SK-N-SH (cell line): ENCODE results near the gene ECEL1. TPM values are rescaled to one million over a fixed set of nuclear protein-coding genes. Genes with fewer than 3 reads are reported as not detected.

Experiments used
- CTCF ChIA-PET: fragments of 300-600, 350-600 bp; formaldehyde crosslinking; extraction: SDS; loops from one replicate; lab custom pipeline; 2021; lab: Yijun Ruan, JAX
- POLR2A ChIA-PET: fragments of 350-600 bp; sonication (Branson Sonifier 250); formaldehyde crosslinking; extraction: SDS; loops from one replicate; lab custom pipeline; 2020; ENCODE audit warnings: antibody characterized with exemption, inconsistent platforms; lab: Yijun Ruan, JAX
- DNase-seq: peaks from one replicate; pipeline ENCODE4 v3.0.0; 2012
- H2AFZ ChIP-seq: fragments of 200-600 bp; sonication (generic); 2 replicates; pipeline ENCODE4 v1.8.1; 2016; ENCODE audit warnings: antibody characterized with exemption, mild to moderate bottlenecking, low read depth
- H3F3A ChIP-seq: fragments of 200-600 bp; sonication (generic); replicated peaks from 2 replicates; pipeline ENCODE3; 2016; ENCODE audit warnings: antibody characterized with exemption, mild to moderate bottlenecking; ENCODE audit not compliant: insufficient read depth
- H3K27ac ChIP-seq, 2 experiments: fragments of 200-500 bp in 1 of 2; fragments of 200-600 bp in 1 of 2; sonication (Bioruptor generic) in 1 of 2; sonication (generic), shearing (Covaris generic) in 1 of 2; 2 replicates each; pipeline versions ENCODE4 v1.5.1 to v1.6.1; 2014 to 2016; ENCODE audit warnings: low read depth in 2 of 2, inconsistent platforms in 1 of 2, low read length in 1 of 2, mild to moderate bottlenecking in 1 of 2, mixed read lengths in 1 of 2
- H3K27me3 ChIP-seq: fragments of 200-600 bp; sonication (generic), shearing (Covaris generic); 2 replicates; pipeline ENCODE4 v1.6.1; 2016; ENCODE audit warnings: mixed run types; ENCODE audit not compliant: insufficient read depth
- H3K36me3 ChIP-seq, 2 experiments: fragments of 200-500 bp in 1 of 2; fragments of 200-600 bp in 1 of 2; sonication (Bioruptor generic) in 1 of 2; sonication (generic) in 1 of 2; replicated peaks in 1 of 2; 2 replicates each; pipeline versions ENCODE3 to v1.5.1; 2014 to 2016; ENCODE audit warnings: low read length in 1 of 2, mild to moderate bottlenecking in 1 of 2; ENCODE audit not compliant: insufficient read depth in 2 of 2, control insufficient read depth in 1 of 2
- H3K4me1 ChIP-seq, 2 experiments: fragments of 200-500 bp in 1 of 2; fragments of 200-600 bp in 1 of 2; sonication (Bioruptor generic) in 1 of 2; sonication (generic), shearing (Covaris generic) in 1 of 2; 2 replicates each; pipeline versions ENCODE4 v1.5.1 to v1.6.1; 2014 to 2016; ENCODE audit warnings: low read depth in 1 of 2, low read length in 1 of 2, mixed run types in 1 of 2; ENCODE audit not compliant: insufficient read depth in 2 of 2, control insufficient read depth in 1 of 2
- H3K4me2 ChIP-seq: fragments of 200-600 bp; sonication (generic), shearing (Covaris generic); 2 replicates; pipeline ENCODE4 v1.6.1; 2017; ENCODE audit warnings: mixed run types
- H3K4me3 ChIP-seq, 2 experiments: fragments of 200-500 bp in 1 of 2; fragments of 200-600 bp in 1 of 2; sonication (Bioruptor generic) in 1 of 2; sonication (generic), shearing (Covaris generic) in 1 of 2; 2 replicates each; pipeline versions ENCODE4 v1.5.1 to v1.8.1; 2014 to 2016; ENCODE audit warnings: low read depth in 2 of 2, inconsistent platforms in 1 of 2, low read length in 1 of 2, mild to moderate bottlenecking in 1 of 2, mixed read lengths in 1 of 2, moderate library complexity in 1 of 2
- H3K79me2 ChIP-seq: fragments of 200-600 bp; sonication (generic); 2 replicates; pipeline ENCODE4 v1.8.1; 2017; ENCODE audit warnings: mild to moderate bottlenecking; ENCODE audit not compliant: insufficient read depth
- H3K9ac ChIP-seq: fragments of 200-600 bp; sonication (generic); 2 replicates; pipeline ENCODE4 v1.6.1; 2017; ENCODE audit warnings: mixed run types
- H3K9me2 ChIP-seq: fragments of 200-600 bp; sonication (generic); 2 replicates; pipeline ENCODE4 v1.6.1; 2017; ENCODE audit warnings: mixed run types
- H3K9me3 ChIP-seq: fragments of 200-600 bp; sonication (generic); 2 replicates; pipeline ENCODE4 v1.6.1; 2017; ENCODE audit warnings: mixed run types, mild to moderate bottlenecking, moderate library complexity
- H4K20me1 ChIP-seq: fragments of 200-600 bp; sonication (generic); 2 replicates; pipeline ENCODE4 v1.6.1; 2017; ENCODE audit warnings: mild to moderate bottlenecking, mixed run types; ENCODE audit not compliant: insufficient read depth
- ELF1 ChIP-seq: IDR thresholded peaks from 2 replicates; pipeline ENCODE4 v1.4.0; 2012
- EP300 ChIP-seq, 2 experiments: IDR thresholded peaks; 2 replicates each; pipeline versions ENCODE4 v1.4.0 to v1.6.1; 2012; ENCODE audit warnings: borderline replicate concordance in 1 of 2, low read depth in 1 of 2, low read length in 1 of 2
- FOSL2 ChIP-seq: IDR thresholded peaks from 2 replicates; pipeline ENCODE4 v1.4.0; 2012; ENCODE audit warnings: low read depth, mild to moderate bottlenecking, moderate library complexity, borderline replicate concordance
- FOXJ3 ChIP-seq: sonication (generic); formaldehyde crosslinking; IDR thresholded peaks from 2 replicates; pipeline ENCODE4 v1.5.1; 2020; ENCODE audit warnings: mild to moderate bottlenecking, missing genetic modification reagents
- MXI1 ChIP-seq: IDR thresholded peaks from 2 replicates; pipeline ENCODE4 v1.6.1; 2012; ENCODE audit warnings: mild to moderate bottlenecking, low read depth, low read length, improper control_type of control experiment
- POLR2AphosphoS5 ChIP-seq: IDR thresholded peaks from 2 replicates; pipeline ENCODE4 v1.6.1; 2012; ENCODE audit warnings: low read depth, low read length
- RFX5 ChIP-seq: IDR thresholded peaks from 2 replicates; pipeline ENCODE4 v1.6.1; 2012; ENCODE audit warnings: mild to moderate bottlenecking, improper control_type of control experiment, low read length
- SMC3 ChIP-seq: IDR thresholded peaks from 2 replicates; pipeline ENCODE4 v1.6.1; 2012; ENCODE audit warnings: low read depth, low read length, improper control_type of control experiment
- TAF1 ChIP-seq: IDR thresholded peaks from 2 replicates; pipeline ENCODE4 v1.6.1; 2012; ENCODE audit warnings: low read depth, mild to moderate bottlenecking, low read length, moderate library complexity, borderline replicate concordance
- WGBS: methylation state at CpG from one replicate; pipeline ENCODE4 v1.1.6; 2017; ENCODE audit warnings: low lambda C conversion rate; 5-methylcytosine and 5-hydroxymethylcytosine counted together
- polyA plus RNA-seq, 3 experiments: library from polyadenylated mRNA; depleted of rRNA; stranded (reverse); fragments of >200 nt; gene quantifications; 2 replicates each; pipeline ENCODE4 v1.2.3, GENCODE V29; 2012
- TF ChIP-seq, protein P1 (sequence below): IDR thresholded peaks from 2 replicates; pipeline ENCODE4 v1.4.0; 2012; ENCODE audit warnings: low read depth, borderline replicate concordance
- TF ChIP-seq, protein P2 (sequence below): IDR thresholded peaks from 2 replicates; pipeline ENCODE4 v1.4.0; 2012; ENCODE audit warnings: low read depth, borderline replicate concordance
- TF ChIP-seq, protein P3 (sequence below): IDR thresholded peaks from 2 replicates; pipeline ENCODE4 v1.4.0; 2012; ENCODE audit warnings: low read depth
- TF ChIP-seq, protein P4 (sequence below): fragments of 200-600 bp; sonication (generic); IDR thresholded peaks from 2 replicates; pipeline ENCODE4 v1.6.1; 2017; ENCODE audit warnings: antibody characterized with exemption, mild to moderate bottlenecking, moderate library complexity
- TF ChIP-seq, protein P5 (sequence below): IDR thresholded peaks from 2 replicates; pipeline ENCODE4 v1.6.1; 2012; ENCODE audit warnings: mild to moderate bottlenecking, low read depth, low read length, moderate library complexity

The ECEL1 gene
- polyA plus RNA-seq, 1 of the 3 experiments (the other 2 are of a cell fraction), result not detected

DNA sequence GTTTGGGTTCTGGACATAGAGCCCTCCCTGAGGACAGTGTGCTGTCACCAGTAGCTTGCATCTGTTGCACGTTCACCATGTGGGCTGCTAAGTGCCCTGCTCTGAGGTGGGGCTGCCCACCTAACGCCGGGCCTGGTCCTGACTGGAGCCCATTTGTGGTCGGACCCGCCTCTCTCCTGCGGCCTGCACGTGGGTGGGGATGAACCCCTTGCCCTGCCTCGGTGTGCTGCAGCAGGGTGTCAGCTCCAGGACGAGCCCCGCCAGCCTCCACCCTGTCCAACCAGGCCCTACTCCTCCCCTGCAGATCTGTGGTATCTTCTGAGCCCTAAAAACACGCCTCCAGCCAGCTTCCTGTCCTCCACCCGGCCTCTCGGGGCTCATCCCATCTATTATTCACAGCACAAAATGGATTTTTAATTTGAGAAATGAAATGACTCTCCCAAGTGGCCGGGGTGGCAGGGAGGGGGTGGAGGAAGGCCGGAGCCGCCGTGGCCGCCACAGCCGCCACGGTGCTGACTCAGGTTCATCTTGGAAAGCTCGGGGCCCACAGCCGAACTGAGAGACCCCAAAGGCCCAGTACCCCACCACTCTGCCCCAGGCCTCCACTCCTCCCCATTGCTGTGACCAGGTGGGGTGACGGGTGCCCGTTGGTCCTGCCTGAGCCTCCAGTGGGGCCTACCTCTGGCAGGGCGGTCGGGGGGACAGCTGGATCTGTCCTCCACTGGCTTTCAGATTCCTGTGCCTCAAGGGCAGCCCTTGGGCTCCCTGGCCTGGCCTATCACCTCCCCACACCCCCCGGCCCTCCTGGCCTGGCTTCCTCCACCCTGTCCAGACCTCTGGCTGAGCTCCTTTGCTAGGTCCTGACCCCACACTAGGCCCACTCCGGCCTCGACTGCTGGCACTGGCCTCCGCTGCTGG, 2.8 kb upstream of the ECEL1 start:
- no peak overlapping the region for H3K27ac ChIP-seq
- peaks cover 11% of the 10 kb centered on the region; the same call in 1 of the 2 replicates for H3K27me3 ChIP-seq
- H2AFZ ChIP-seq, result no peak overlapping the region
- ChIA-PET CTCF (interaction anchor here (1.0 to 1.7 kb wide), 3 partner anchors 26 to 52 kb away, joined by 3 to 7 read pairs (median 3); no protein-coding TSS in a partner anchor), POLR2A (interaction anchor here (0.6 kb wide), 1 partner anchor 27 kb away, joined by 3 read pairs; no protein-coding TSS in a partner anchor)
- H3K36me3 ChIP-seq, result no peaks in the 10 kb centered on the region
- no peak overlapping the region for H3K4me3 ChIP-seq
- no peaks in the 10 kb centered on the region for H3K79me2 ChIP-seq
- H4K20me1 ChIP-seq, result no peaks in the 10 kb centered on the region
- no peak overlapping the region for H3K4me2 ChIP-seq
- H3K4me1 ChIP-seq, result peaks cover 0 to 6% of the 10 kb centered on the region in 2 experiments; a peak in 1 of 4 replicates
- WGBS, result 69% methylated on average over 19 of the region's 30 CpGs
- H3K9me3 ChIP-seq, result no peaks in the 10 kb centered on the region
- H3K9me2 ChIP-seq, result no peaks in the 10 kb centered on the region
- no peaks in the 10 kb centered on the region for H3F3A ChIP-seq
- DNase-seq, result peak; percentile 24
- H3K9ac ChIP-seq, result no peak overlapping the region
- no peak for TF ChIP-seq POLR2AphosphoS5
- TF ChIP-seq, protein P1, sequence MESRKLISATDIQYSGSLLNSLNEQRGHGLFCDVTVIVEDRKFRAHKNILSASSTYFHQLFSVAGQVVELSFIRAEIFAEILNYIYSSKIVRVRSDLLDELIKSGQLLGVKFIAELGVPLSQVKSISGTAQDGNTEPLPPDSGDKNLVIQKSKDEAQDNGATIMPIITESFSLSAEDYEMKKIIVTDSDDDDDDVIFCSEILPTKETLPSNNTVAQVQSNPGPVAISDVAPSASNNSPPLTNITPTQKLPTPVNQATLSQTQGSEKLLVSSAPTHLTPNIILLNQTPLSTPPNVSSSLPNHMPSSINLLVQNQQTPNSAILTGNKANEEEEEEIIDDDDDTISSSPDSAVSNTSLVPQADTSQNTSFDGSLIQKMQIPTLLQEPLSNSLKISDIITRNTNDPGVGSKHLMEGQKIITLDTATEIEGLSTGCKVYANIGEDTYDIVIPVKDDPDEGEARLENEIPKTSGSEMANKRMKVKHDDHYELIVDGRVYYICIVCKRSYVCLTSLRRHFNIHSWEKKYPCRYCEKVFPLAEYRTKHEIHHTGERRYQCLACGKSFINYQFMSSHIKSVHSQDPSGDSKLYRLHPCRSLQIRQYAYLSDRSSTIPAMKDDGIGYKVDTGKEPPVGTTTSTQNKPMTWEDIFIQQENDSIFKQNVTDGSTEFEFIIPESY, result no peak
- no peak for TF ChIP-seq TAF1
- TF ChIP-seq, protein P2, sequence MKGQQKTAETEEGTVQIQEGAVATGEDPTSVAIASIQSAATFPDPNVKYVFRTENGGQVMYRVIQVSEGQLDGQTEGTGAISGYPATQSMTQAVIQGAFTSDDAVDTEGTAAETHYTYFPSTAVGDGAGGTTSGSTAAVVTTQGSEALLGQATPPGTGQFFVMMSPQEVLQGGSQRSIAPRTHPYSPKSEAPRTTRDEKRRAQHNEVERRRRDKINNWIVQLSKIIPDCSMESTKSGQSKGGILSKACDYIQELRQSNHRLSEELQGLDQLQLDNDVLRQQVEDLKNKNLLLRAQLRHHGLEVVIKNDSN, result no peak
- no peak for TF ChIP-seq ELF1
- no peak for TF ChIP-seq FOSL2
- no peak for TF ChIP-seq RFX5
- no peak for TF ChIP-seq FOXJ3
- no peak for TF ChIP-seq SMC3
- no peak for TF ChIP-seq EP300 (IDR thresholded peaks at IDR 0.05; ENCODE audit: borderline replicate concordance in 1 of 2, low read depth in 1 of 2, low read length in 1 of 2)

DNA sequence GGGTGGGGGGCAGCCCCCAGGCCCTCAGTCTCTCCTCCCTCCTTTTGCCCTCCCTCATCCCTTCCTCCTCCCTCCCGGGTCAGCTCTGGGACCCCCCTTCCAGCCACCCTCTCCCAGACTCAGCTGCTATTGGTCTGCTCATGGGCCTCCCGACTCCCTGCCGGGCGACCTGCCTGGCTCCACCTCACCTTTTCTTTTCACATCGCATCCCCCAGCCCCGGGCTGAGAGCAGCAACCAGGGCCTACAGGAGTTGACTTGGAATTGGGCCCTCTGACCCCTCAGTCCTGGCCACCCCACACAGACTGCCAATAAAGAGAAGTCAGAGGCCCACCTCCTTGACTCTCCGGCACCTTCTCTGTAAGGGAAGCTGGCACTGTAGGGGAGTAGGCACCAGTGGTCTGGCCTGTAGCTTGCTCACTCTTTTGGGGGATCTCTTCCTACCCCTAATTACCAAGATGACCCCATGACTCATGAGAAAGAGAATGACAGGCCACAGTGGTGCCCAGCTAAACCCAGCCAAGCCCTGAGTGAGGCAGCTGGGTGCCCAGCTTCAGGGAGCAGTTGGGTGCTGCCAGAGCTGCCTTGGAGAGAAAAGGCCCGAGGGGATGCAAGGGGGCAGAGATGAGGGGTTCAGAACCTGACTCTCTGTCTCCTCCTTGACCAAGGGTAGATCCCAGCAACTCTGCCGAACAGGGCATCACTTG, 2.0 kb upstream of the ECEL1 start:
- no peaks in the 10 kb centered on the region for H3K36me3 ChIP-seq
- peaks cover 0 to 6% of the 10 kb centered on the region in 2 experiments; a peak in 1 of 4 replicates for H3K4me1 ChIP-seq
- H3K27me3 ChIP-seq, result peaks cover 16% of the 10 kb centered on the region
- no peaks in the 10 kb centered on the region for H4K20me1 ChIP-seq
- H3K9me2 ChIP-seq, result no peaks in the 10 kb centered on the region
- TF ChIP-seq, protein P3, sequence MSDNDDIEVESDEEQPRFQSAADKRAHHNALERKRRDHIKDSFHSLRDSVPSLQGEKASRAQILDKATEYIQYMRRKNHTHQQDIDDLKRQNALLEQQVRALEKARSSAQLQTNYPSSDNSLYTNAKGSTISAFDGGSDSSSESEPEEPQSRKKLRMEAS, result no peak
- TF ChIP-seq MXI1 (no peak), POLR2AphosphoS5 (no peak), TAF1 (no peak)
- TF ChIP-seq, protein P4, sequence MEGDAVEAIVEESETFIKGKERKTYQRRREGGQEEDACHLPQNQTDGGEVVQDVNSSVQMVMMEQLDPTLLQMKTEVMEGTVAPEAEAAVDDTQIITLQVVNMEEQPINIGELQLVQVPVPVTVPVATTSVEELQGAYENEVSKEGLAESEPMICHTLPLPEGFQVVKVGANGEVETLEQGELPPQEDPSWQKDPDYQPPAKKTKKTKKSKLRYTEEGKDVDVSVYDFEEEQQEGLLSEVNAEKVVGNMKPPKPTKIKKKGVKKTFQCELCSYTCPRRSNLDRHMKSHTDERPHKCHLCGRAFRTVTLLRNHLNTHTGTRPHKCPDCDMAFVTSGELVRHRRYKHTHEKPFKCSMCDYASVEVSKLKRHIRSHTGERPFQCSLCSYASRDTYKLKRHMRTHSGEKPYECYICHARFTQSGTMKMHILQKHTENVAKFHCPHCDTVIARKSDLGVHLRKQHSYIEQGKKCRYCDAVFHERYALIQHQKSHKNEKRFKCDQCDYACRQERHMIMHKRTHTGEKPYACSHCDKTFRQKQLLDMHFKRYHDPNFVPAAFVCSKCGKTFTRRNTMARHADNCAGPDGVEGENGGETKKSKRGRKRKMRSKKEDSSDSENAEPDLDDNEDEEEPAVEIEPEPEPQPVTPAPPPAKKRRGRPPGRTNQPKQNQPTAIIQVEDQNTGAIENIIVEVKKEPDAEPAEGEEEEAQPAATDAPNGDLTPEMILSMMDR, result no peak
- TF ChIP-seq, protein P5, sequence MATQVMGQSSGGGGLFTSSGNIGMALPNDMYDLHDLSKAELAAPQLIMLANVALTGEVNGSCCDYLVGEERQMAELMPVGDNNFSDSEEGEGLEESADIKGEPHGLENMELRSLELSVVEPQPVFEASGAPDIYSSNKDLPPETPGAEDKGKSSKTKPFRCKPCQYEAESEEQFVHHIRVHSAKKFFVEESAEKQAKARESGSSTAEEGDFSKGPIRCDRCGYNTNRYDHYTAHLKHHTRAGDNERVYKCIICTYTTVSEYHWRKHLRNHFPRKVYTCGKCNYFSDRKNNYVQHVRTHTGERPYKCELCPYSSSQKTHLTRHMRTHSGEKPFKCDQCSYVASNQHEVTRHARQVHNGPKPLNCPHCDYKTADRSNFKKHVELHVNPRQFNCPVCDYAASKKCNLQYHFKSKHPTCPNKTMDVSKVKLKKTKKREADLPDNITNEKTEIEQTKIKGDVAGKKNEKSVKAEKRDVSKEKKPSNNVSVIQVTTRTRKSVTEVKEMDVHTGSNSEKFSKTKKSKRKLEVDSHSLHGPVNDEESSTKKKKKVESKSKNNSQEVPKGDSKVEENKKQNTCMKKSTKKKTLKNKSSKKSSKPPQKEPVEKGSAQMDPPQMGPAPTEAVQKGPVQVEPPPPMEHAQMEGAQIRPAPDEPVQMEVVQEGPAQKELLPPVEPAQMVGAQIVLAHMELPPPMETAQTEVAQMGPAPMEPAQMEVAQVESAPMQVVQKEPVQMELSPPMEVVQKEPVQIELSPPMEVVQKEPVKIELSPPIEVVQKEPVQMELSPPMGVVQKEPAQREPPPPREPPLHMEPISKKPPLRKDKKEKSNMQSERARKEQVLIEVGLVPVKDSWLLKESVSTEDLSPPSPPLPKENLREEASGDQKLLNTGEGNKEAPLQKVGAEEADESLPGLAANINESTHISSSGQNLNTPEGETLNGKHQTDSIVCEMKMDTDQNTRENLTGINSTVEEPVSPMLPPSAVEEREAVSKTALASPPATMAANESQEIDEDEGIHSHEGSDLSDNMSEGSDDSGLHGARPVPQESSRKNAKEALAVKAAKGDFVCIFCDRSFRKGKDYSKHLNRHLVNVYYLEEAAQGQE, result no peak
- peak; percentile 27 for DNase-seq
- no peaks in the 10 kb centered on the region for H3K79me2 ChIP-seq
- H3K9me3 ChIP-seq, result no peaks in the 10 kb centered on the region
- ChIA-PET CTCF (interaction anchor here (1.0 to 1.7 kb wide), 3 partner anchors 25 to 43 kb away, joined by 3 to 7 read pairs (median 3); no protein-coding TSS in a partner anchor), POLR2A (interaction anchor here (0.6 kb wide), 1 partner anchor 28 kb away, joined by 3 read pairs; no protein-coding TSS in a partner anchor)
- H3K4me2 ChIP-seq, result no peak overlapping the region
- 68% methylated on average over 8 of the region's 9 CpGs for WGBS
- H3F3A ChIP-seq, result no peaks in the 10 kb centered on the region
- no peak overlapping the region for H3K4me3 ChIP-seq
- no peak overlapping the region for H3K27ac ChIP-seq
- H3K9ac ChIP-seq, result no peak overlapping the region
- no peak overlapping the region for H2AFZ ChIP-seq
